Right forelimb (tissue), 1 donor: ENCODE results near the gene RNF141.

Experiments used
- DNase-seq: peaks from one replicate; pipeline ENCODE4 v3.0.0-alpha.2; 2018

The RNF141 gene

GRCh38 chr11:10480026-10480425 is 61.0 kb downstream of the RNF141 start:
- no peak for DNase-seq

GRCh38 chr11:10478574-10479550 is 62.1 kb downstream of the RNF141 start:
- no peak for DNase-seq

DNA sequence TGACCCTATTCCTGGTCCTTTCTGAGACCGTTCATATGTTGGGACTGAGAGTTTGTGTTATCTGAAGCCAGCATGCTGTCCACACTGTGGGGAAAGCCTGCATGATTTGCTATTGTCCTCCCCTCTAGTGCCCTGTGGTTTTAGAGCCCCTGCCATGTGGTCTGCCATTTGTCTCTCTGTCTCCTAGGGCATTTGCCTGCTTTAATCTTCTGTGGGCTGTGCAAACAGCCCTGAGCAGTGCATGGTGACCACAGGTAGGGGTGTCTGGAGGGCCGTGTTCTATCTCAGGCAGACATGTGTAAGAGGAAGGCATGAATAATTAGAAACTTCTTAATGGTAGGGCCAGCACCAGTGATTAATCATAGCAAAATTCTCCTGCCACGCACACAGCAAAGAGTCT is 62.9 kb downstream of the RNF141 start:
- no peak for DNase-seq

DNA sequence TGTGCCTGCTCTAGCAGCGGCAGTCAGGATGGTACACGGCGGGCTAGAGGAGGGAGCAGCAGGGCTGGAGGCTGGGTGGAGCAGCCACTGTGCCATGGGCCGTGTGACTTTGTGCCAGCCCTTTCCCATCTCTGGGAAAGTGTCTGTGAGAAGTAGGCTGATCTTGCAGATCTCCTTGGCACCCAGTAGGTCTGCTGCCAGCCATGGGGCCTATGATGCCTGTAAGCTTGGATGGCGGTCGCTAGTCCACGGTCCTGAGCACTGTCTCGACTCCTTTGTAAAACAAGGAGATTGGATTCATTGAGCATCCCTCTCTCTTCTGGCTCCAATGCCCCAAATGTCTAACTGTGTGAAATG is 63.3 kb downstream of the RNF141 start:
- no peak for DNase-seq

DNA sequence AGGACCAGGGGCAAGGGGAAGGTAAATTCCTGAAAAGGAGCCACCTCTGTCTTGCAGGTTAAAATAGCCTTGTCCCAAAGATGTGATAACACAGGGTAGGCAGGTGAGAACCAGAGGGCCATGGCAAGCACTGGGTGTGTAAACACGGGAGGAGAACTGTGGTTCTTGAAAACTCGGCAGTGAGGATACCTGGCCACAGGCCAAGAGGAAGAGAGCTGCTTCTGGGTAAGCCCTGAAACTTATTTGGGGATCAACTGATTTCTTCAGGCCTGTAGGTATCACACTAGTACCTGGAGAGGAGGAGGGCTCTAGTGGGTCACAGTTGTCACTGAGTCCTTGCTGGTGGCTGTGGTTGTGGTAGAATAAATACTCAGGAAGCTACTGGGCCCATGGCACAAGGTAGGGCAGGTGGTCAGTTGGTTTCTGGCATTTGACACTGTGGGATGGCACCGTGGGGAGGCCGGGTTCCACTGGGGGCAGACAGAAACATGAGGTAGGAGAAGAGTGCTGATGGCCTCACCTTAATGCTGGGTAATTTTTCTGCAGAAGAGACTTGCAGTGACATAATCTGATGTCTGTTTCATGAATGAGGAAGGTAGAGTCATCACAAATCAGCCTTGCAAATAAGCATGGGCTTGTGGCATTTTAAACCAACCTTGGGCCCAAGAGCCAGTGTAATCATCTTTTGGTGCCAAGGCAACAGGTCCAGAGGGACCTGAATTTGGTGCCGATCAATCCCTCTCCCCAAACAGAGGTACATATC is 63.9 kb downstream of the RNF141 start:
- DNase-seq = no peak

- no peak for DNase-seq
Observed at GRCh38 chr11:10476342-10476741, 64.6 kb downstream of the RNF141 start.

- no peak for DNase-seq
Observed at GRCh38 chr11:10474551-10474950, 66.4 kb downstream of the RNF141 start.

DNA sequence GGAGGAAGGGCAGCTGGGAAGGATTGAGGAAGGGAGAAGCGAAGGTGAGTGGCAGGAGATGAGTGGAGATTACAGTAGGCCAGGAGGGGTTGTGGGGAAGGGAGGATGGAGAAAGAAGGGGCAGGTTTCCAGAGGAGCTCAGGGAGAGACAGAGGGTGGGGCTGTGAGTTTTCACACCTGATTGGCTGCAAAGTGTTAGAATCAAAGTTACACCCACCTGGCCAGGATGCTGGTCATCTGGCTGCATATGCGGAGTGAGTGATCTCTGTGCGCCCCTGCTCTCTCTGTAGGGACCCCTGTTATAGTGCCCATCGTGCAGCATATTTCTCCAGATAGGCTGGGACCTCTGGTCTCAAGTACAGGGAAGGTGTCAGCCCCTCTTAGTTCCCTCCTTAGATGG is 67.6 kb downstream of the RNF141 start:
- no peak for DNase-seq

DNA sequence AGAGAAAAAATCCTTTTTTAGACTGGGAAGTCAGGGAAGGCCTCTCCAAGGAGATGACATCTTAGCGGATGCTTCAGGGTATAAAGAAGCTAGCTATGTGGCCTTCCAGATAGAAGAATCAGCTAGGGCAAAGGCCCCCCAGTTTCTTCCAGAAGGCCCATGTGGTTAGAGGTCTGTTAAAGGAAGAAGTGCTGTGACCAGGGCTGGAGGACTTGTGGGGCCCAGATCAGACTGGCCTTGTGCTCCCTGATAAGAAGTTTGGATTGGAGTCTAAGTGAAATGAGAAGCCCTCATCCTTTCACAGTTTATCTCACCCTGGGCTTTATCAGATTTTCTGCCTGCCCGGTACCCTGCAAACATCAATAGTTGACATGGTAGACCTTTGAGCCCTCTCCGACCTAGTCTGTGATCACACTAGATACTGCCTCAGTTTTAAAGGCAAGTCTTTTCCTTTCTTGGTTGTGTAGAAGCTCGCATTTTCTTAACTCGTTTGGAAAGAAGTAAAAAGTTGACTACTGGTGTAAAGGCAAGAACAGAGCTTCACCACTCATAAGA is 78.2 kb downstream of the RNF141 start:
- no peak for DNase-seq
